Measurements from ENCODE around the gene ADAM12. TPM values are rescaled to one million over a fixed set of nuclear protein-coding genes. Genes with fewer than 3 reads are reported as not detected.

The ADAM12 gene
- total and polyA plus RNA-seq, 2 donors (not counting 3 experiments of a cell fraction or from before 2014, with no cell fraction given): 0.22 to 0.33 TPM

GRCh38 chr10:126124046-126124445 is 264.2 kb downstream of the ADAM12 start:
- dilution Hi-C loops (cut with MboI; ENCODE audit: extremely low pct_ligation_motif_present, low sequenced_read_pairs): no loop called here
- POLR2A ChIA-PET: no interaction called here
- H3K36me3 ChIP-seq (ENCODE audit: control insufficient read depth in 2 of 2, extremely low read depth in 1 of 2, insufficient read depth in 2 of 2, low read length in 2 of 2): no peaks in the 10 kb centered on the region
- intact Hi-C loops (cut with micrococcal nuclease): no loop called here
- H3K4me3 ChIP-seq (replicated peaks in 1 of 3; ENCODE audit: insufficient read depth in 1 of 3, low read depth in 1 of 3, low read length in 3 of 3): no peak overlapping the region
- TF ChIP-seq FOS (IDR thresholded peaks at IDR 0.05; ENCODE audit: borderline replicate concordance, insufficient read depth, low read length) (no peak), GATA2 (IDR thresholded peaks at IDR 0.05; ENCODE audit: insufficient read depth, insufficient read length, low read depth, low read length) (no peak), MYC (IDR thresholded peaks at IDR 0.05; ENCODE audit: low read depth, low read length) (no peak), CTCF (IDR thresholded peaks at IDR 0.05; ENCODE audit: extremely low read depth in 1 of 2, insufficient read depth in 1 of 2, low read depth in 1 of 2, low read length in 2 of 2) (no peak), MAX (IDR thresholded peaks at IDR 0.05; ENCODE audit: insufficient read depth, insufficient read length) (no peak), EZH2 (IDR thresholded peaks at IDR 0.05; ENCODE audit: borderline replicate concordance, low read depth, low read length, severe bottlenecking) (no peak), POLR2A (IDR thresholded peaks at IDR 0.05; ENCODE audit: low read depth, low read length) (no peak), POLR2AphosphoS5 (IDR thresholded peaks at IDR 0.05; ENCODE audit: insufficient read depth, low read depth, low read length) (no peak), JUN (IDR thresholded peaks at IDR 0.05; ENCODE audit: borderline replicate concordance, insufficient read depth, insufficient read length, low read depth) (no peak)
- no peaks in the 10 kb centered on the region for H3K27me3 ChIP-seq (ENCODE audit: control insufficient read depth in 2 of 2, insufficient read depth in 2 of 2, low read length in 2 of 2)
- H3K4me2 ChIP-seq (ENCODE audit: insufficient read depth, low read length): no peak overlapping the region
- FAIRE-seq (no peak), DNase-seq (ENCODE audit: low read depth, low spot score) (no peak)
- H3K4me1 ChIP-seq (ENCODE audit: control insufficient read depth, extremely low read depth, insufficient read depth, low read length): no peaks in the 10 kb centered on the region
- H3K9me1 ChIP-seq (replicated peaks; ENCODE audit: control insufficient read depth, extremely low read depth, insufficient read depth, low read length): no peaks in the 10 kb centered on the region
- H2AFZ ChIP-seq (ENCODE audit: low read depth, low read length): no peak overlapping the region
- BruUV-seq (replicated peaks): no TSS peak
- H3K9ac ChIP-seq (replicated peaks; ENCODE audit: extremely low read depth, insufficient read depth, low read length): no peak overlapping the region
- H4K20me1 ChIP-seq (replicated peaks; ENCODE audit: control insufficient read depth, extremely low read depth, insufficient read depth, low read length): no peaks in the 10 kb centered on the region
- no peak overlapping the region for H3K27ac ChIP-seq (ENCODE audit: insufficient read depth, low read depth, low read length)
- no peaks in the 10 kb centered on the region for H3K79me2 ChIP-seq (ENCODE audit: control insufficient read depth, insufficient read depth, low read length)
- no peaks in the 10 kb centered on the region for H3K9me3 ChIP-seq (replicated peaks; ENCODE audit: control insufficient read depth, insufficient read depth, low read length)
- CTCF ChIA-PET: no interaction called here
